Ovary (tissue), 9 donors: ENCODE results near the gene POTEH. TPM values are rescaled to one million over a fixed set of nuclear protein-coding genes. Genes with fewer than 3 reads are reported as not detected.

ENCODE experiments used
- polyA plus RNA-seq, 2 donors: library from polyadenylated mRNA; stranded (reverse); fragments of 200-250 nt in 1 of 2; fragments of 350-450 nt in 1 of 2; fragmentation: Illumina TruSeq in 1 of 2; extraction: RNeasy Lipid Tissue Mini Kit (QIAGEN cat#74804) in 1 of 2; gene quantifications; one replicate each; pipeline ENCODE4 v1.2.3, GENCODE V29; 2013 to 2014
- small RNA-seq: library from RNA; depleted of rRNA; stranded (forward); fragments of <200 nt; gene quantifications from one replicate; pipeline ENCODE3, GENCODE V24; 2016
- total RNA-seq, 7 donors: library from RNA; depleted of rRNA in 2 of 7; stranded (reverse); fragments of >200 nt in 2 of 7; fragmentation: NEBNext Ultra II Directional in 3 of 7; extraction: Animal tissue kit (Norgen Biotek cat#: 25700) in 3 of 7; gene quantifications; one replicate each; pipeline versions ENCODE4 v1.1.0 to v1.2.4, GENCODE V29; 2016 to 2023
- donor health status: DM: no; HTN: no; CAD: no; lungs with moderate emphysema.
- donor health status: DM: no; HTN: no; CAD: no.
- donor health status: Bipolar disorder and iron deficiency.
- donor health status: DM: yes; HTN: yes; CAD: no.
- donor health status: DM: no; HTN: no; CAD: no.
- donor health status: DM: yes; HTN: yes; CAD: no.

The POTEH gene
- total and polyA plus RNA-seq, 9 donors = not detected

Small RNA genes within 50 kb of the gene (small RNA-seq; reads per million reads assigned to genes)
- not detected for gene RNU6-816P

Other genes with a start within 250 kb of the POTEH start
- not detected for gene OR11H1, start 161.8 kb upstream of the POTEH start, total RNA-seq
- gene OR11H1, start 161.8 kb upstream of the POTEH start, polyA plus RNA-seq = not detected